GM19463 (cell line): ENCODE data around the gene RNF148.

Source experiments
- ATAC-seq: cut with Tn5 transposase; IDR thresholded peaks from one replicate; pipeline ENCODE4 v1.9.1; 2021; ENCODE audit warnings: mild to moderate bottlenecking, moderate library complexity; ENCODE audit not compliant: unreplicated experiment

The RNF148 gene

GRCh38 chr7:122702872-122703510 lies at the start of gene RNF148:
Gene RNF148, minus strand, starts transcription at chr7:122702922. Its CDS starts 172 bp downstream, at chr7:122702750.
- ATAC-seq = no peak

GRCh38 chr7:122750389-122750788 lies 47.7 kb upstream of the RNF148 start:
- ATAC-seq = no peak

GRCh38 chr7:122748195-122748594 lies 45.5 kb upstream of the RNF148 start:
- no peak for ATAC-seq

- ATAC-seq = no peak
These were observed 44.2 kb upstream of the RNF148 start for GRCh38 chr7:122746948-122747347.

- ATAC-seq = no peak
These were observed 40.5 kb upstream of the RNF148 start for GRCh38 chr7:122743211-122743610.

GRCh38 chr7:122738947-122739346 lies 36.2 kb upstream of the RNF148 start:
- no peak for ATAC-seq

- ATAC-seq = no peak
These were observed 33.5 kb upstream of the RNF148 start for GRCh38 chr7:122736183-122736582.

- ATAC-seq = no peak
These were observed 25.0 kb upstream of the RNF148 start for GRCh38 chr7:122727759-122728158.

- ATAC-seq = no peak
These were observed 24.6 kb upstream of the RNF148 start for GRCh38 chr7:122727354-122727753.

- no peak for ATAC-seq
These were observed 24.2 kb upstream of the RNF148 start for GRCh38 chr7:122726881-122727280.

- ATAC-seq = no peak
These were observed 21.6 kb upstream of the RNF148 start for GRCh38 chr7:122724366-122724765.

- no peak for ATAC-seq
These were observed 16.4 kb upstream of the RNF148 start for GRCh38 chr7:122719010-122719578.

GRCh38 chr7:122717356-122718089 lies 14.8 kb upstream of the RNF148 start:
- ATAC-seq = no peak

GRCh38 chr7:122715183-122715582 lies 12.5 kb upstream of the RNF148 start:
- no peak for ATAC-seq

GRCh38 chr7:122710916-122711315 lies 8.2 kb upstream of the RNF148 start:
- ATAC-seq = no peak

- no peak for ATAC-seq
These were observed 7.4 kb upstream of the RNF148 start for GRCh38 chr7:122709930-122710646.

- no peak for ATAC-seq
These were observed 4.1 kb upstream of the RNF148 start for GRCh38 chr7:122706836-122707235.

- no peak for ATAC-seq
These were observed 3.7 kb downstream of the RNF148 start, which contains the start of gene RNF133 for GRCh38 chr7:122699017-122699416. Gene RNF133, minus strand, starts transcription at chr7:122699117. Its CDS starts 199 bp downstream, at chr7:122698918.

- ATAC-seq = no peak
These were observed 6.9 kb downstream of the RNF148 start for GRCh38 chr7:122695816-122696215.

GRCh38 chr7:122694697-122695096 lies 8.0 kb downstream of the RNF148 start:
- no peak for ATAC-seq

- no peak for ATAC-seq
These were observed 9.9 kb downstream of the RNF148 start for GRCh38 chr7:122692769-122693309.
